Measurements from ENCODE around the gene ALDH1A1.

- TF ChIP-seq, protein P1, sequence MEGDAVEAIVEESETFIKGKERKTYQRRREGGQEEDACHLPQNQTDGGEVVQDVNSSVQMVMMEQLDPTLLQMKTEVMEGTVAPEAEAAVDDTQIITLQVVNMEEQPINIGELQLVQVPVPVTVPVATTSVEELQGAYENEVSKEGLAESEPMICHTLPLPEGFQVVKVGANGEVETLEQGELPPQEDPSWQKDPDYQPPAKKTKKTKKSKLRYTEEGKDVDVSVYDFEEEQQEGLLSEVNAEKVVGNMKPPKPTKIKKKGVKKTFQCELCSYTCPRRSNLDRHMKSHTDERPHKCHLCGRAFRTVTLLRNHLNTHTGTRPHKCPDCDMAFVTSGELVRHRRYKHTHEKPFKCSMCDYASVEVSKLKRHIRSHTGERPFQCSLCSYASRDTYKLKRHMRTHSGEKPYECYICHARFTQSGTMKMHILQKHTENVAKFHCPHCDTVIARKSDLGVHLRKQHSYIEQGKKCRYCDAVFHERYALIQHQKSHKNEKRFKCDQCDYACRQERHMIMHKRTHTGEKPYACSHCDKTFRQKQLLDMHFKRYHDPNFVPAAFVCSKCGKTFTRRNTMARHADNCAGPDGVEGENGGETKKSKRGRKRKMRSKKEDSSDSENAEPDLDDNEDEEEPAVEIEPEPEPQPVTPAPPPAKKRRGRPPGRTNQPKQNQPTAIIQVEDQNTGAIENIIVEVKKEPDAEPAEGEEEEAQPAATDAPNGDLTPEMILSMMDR (IDR thresholded peaks at IDR 0.05) = no peak
- no peak for TF ChIP-seq EZH2 (IDR thresholded peaks at IDR 0.05)
Observed at GRCh38 chr9:72979405-72980100, 26.7 kb upstream of the ALDH1A1 start.

Data from neural progenitor cell (in vitro differentiated cells).